Omental fat pad (tissue), 4 donors: Measurements from ENCODE around the gene PRMT5. TPM values are rescaled to one million over a fixed set of nuclear protein-coding genes. Genes with fewer than 3 reads are reported as not detected.

Experiments used
- ATAC-seq: fragments of 150-250 bp; one replicate; pipeline ENCODE4 v1.9.1; 2016; ENCODE audit warnings: mild to moderate bottlenecking, moderate library complexity; ENCODE audit not compliant: low FRiP score
- DNase-seq: peaks from one replicate; pipeline ENCODE4 v3.0.0-alpha.2; 2019; ENCODE audit warnings: low spot score
- CTCF ChIP-seq, 3 donors: fragments of 450-650 bp; IDR thresholded peaks; one replicate each; pipeline ENCODE4 v1.5.1; 2016 to 2017; ENCODE audit warnings: antibody characterized with exemption in 3 of 3, mild to moderate bottlenecking in 3 of 3, moderate library complexity in 2 of 3
- total RNA-seq, 4 donors: library from RNA; depleted of rRNA; stranded (reverse); fragments of >200 nt; gene quantifications; one replicate each; pipeline ENCODE4 v1.1.0, GENCODE V29; 2016

The PRMT5 gene
- total RNA-seq, 4 donors from 2014 or later = 38.8 to 54.9 (median 49.6) TPM

- ATAC-seq (peak; percentile 85), DNase-seq (peak; percentile 62)
Observed at GRCh38 chr14:22871224-22872032, 57.7 kb downstream of the PRMT5 start, which contains the start of gene LRP10. Gene LRP10 (plus strand): TSS chr14:22871740. CDS start chr14:22872304, 564 bp downstream.

DNA sequence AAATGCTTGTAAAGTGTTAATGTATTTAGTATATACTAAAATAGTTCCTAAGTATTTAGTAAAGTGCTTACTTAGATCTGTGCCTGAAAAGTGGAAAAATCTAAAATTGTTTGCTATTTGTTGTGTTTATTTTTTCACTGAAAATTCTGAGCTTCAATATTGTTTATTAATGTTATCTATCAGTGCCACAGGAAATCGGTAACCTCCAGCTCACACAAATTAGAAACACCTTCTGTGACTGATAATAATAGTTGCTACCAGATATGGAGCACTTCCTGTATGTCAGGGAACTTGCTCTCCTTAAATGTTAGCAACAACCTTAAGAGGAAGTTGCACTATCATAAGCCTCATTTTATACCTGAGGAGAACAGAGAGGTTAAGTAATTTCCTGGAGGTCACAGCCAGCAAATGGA, 58.4 kb downstream of the PRMT5 start:
- no peak for TF ChIP-seq CTCF (IDR thresholded peaks at IDR 0.05)
- ATAC-seq = peak; percentile 10
- DNase-seq = no peak

More at GRCh38 chr14:22871224-22872032, 57.7 kb downstream of the PRMT5 start, which contains the start of gene LRP10:
- TF ChIP-seq CTCF (IDR thresholded peaks at IDR 0.05) = no peak

Other genes starting within 250 kb of the PRMT5 start
- 100 to 1,000 TPM in 1 of 4 donors, 10 to 100 TPM in 3; 73.3 to 100 (median 98.6) TPM for gene OXA1L, start 162.7 kb downstream of the PRMT5 start, total RNA-seq
- gene SLC7A7, start 113.9 kb downstream of the PRMT5 start, total RNA-seq = 10 to 100 TPM; 52.0 to 72.3 (median 64.0) TPM
- 10 to 100 TPM; 15.9 to 55.1 (median 37.7) TPM for gene MRPL52, start 99.5 kb downstream of the PRMT5 start, total RNA-seq
- 100 to 1,000 TPM; 108 to 208 (median 166) TPM for gene MMP14, start 92.8 kb downstream of the PRMT5 start, total RNA-seq
- 100 to 1,000 TPM in 2 of 4 donors, 10 to 100 TPM in 2; 73.5 to 125 (median 96.6) TPM for gene LRP10, start 57.6 kb downstream of the PRMT5 start, total RNA-seq
- 1 to 10 TPM in 2 of 4 donors, under 1 TPM in 2; 0.24 to 3.3 (median 1.0) TPM for gene REM2, start 46.2 kb downstream of the PRMT5 start, total RNA-seq
- gene RBM23, start 10.2 kb downstream of the PRMT5 start, total RNA-seq = 100 to 1,000 TPM in 2 of 4 donors, 10 to 100 TPM in 2; 48.7 to 127 (median 85.9) TPM
- 10 to 100 TPM; 27.0 to 84.8 (median 32.0) TPM for gene HAUS4, start 27.7 kb upstream of the PRMT5 start, total RNA-seq
- gene AJUBA, start 53.2 kb upstream of the PRMT5 start, total RNA-seq = 10 to 100 TPM in 2 of 4 donors, 1 to 10 TPM in 2; 4.0 to 13.4 (median 9.9) TPM
- gene C14orf93, start 80.8 kb upstream of the PRMT5 start, total RNA-seq = 10 to 100 TPM in 1 of 4 donors, 1 to 10 TPM in 3; 6.0 to 12.2 (median 8.4) TPM
- 100 to 1,000 TPM; 126 to 150 (median 129) TPM for gene PSMB5, start 105.5 kb upstream of the PRMT5 start, total RNA-seq
- not detected for gene PSMB11, start 112.8 kb upstream of the PRMT5 start, total RNA-seq
- 1 to 10 TPM; 1.6 to 4.9 (median 1.8) TPM for gene CDH24, start 128.1 kb upstream of the PRMT5 start, total RNA-seq
- 100 to 1,000 TPM in 3 of 4 donors, 10 to 100 TPM in 1; 85.6 to 143 (median 120) TPM for gene ACIN1, start 165.8 kb upstream of the PRMT5 start, total RNA-seq
- gene C14orf119, start 166.1 kb upstream of the PRMT5 start, total RNA-seq = 10 to 100 TPM; 39.2 to 46.7 (median 43.6) TPM
- under 1 TPM in 1 of 4 donors, not detected in 3; 0.25 TPM for gene CIROP, start 175.6 kb upstream of the PRMT5 start, total RNA-seq
- gene CEBPE, start 189.9 kb upstream of the PRMT5 start, total RNA-seq = 1 to 10 TPM in 1 of 4 donors, under 1 TPM in 2, not detected in 1; 0.36 to 2.7 (median 0.37) TPM